Ovary (tissue), 3 donors: Measurements from ENCODE around the gene CCDC40.

Experiments used
- POLR2A ChIP-seq: fragments of 450-650 bp; IDR thresholded peaks from one replicate; pipeline ENCODE4 v1.6.1; 2017; ENCODE audit warnings: antibody characterized with exemption, mild to moderate bottlenecking, moderate library complexity
- TF ChIP-seq, protein P1 (sequence below), 3 donors: fragments of 450-650 bp in 2 of 3; fragments of 200-600 bp in 1 of 3; IDR thresholded peaks; one replicate each; pipeline versions ENCODE4 v1.5.1 to v1.8.0; 2016 to 2022; ENCODE audit warnings: antibody characterized with exemption in 3 of 3, mild to moderate bottlenecking in 1 of 3
- donor health status: DM: no; HTN: no; CAD: no.

DNA sequence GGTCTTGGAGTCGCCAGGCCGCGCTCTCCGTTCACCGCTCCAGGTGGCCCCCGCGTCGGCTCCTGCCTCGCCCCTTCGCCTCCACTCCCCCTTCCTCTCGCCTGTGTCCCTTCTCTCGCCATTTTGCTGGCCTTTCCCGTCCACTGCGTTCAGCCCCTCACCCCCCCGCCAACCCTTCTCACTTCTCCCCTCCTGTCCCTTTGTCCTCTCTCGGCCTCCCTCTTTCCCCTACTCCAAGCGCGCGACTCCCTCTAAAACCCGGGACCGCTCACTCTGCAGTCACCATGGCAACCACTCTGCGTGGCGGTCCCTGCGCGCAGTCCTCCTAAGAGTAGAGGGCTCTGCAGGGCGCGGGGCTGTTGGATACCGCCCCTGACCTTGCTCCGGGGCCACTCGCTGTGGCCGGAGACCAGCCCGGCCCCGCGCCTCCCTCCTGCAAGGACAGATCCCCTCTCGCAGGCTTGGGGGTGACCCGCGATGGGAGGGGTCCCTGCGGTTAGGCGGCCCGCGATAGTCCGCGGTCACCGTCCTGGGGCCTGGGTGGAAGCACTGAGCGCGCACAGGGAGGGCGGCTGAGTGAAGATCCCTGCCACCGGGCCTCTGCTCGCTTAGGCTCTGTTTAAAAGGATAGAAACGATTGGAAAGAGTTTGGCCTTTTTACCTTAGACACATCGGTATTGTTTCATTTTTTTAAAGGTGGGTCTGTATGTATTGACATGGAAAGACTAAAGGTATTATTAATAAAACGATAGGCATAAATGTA, 454 bp downstream of the CCDC40 start:
- TF ChIP-seq POLR2A = no peak
- TF ChIP-seq, protein P1, sequence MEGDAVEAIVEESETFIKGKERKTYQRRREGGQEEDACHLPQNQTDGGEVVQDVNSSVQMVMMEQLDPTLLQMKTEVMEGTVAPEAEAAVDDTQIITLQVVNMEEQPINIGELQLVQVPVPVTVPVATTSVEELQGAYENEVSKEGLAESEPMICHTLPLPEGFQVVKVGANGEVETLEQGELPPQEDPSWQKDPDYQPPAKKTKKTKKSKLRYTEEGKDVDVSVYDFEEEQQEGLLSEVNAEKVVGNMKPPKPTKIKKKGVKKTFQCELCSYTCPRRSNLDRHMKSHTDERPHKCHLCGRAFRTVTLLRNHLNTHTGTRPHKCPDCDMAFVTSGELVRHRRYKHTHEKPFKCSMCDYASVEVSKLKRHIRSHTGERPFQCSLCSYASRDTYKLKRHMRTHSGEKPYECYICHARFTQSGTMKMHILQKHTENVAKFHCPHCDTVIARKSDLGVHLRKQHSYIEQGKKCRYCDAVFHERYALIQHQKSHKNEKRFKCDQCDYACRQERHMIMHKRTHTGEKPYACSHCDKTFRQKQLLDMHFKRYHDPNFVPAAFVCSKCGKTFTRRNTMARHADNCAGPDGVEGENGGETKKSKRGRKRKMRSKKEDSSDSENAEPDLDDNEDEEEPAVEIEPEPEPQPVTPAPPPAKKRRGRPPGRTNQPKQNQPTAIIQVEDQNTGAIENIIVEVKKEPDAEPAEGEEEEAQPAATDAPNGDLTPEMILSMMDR (IDR thresholded peaks at IDR 0.05) = no peak
